A549 (cell line): ENCODE measurements around the gene NPHS1. TPM values are rescaled to one million over a fixed set of nuclear protein-coding genes. Genes with fewer than 3 reads are reported as not detected.

ENCODE experiments used
- ATAC-seq, 2 experiments: fragments of 200-7000 bp in 1 of 2; fragments of >200 bp in 1 of 2; cut with Nextera tagmentation in 1 of 2; cut with Tn5 transposase in 1 of 2; 3 replicates each; pipeline versions ENCODE4 v1.8.0 to v1.9.1; 2018 to 2020; ENCODE audit warnings: mild to moderate bottlenecking in 1 of 2, moderate library complexity in 1 of 2
- CTCF ChIA-PET: fragments of 300-600 bp; sonication (Branson Sonifier 250); formaldehyde crosslinking; extraction: SDS; loops from one replicate; lab custom pipeline; 2021; ENCODE audit warnings: antibody characterized with exemption, inconsistent platforms; lab: Yijun Ruan, JAX
- POLR2A ChIA-PET: fragments of 350-600 bp; formaldehyde crosslinking; extraction: SDS; loops from one replicate; lab custom pipeline; 2021; ENCODE audit warnings: antibody characterized with exemption, inconsistent platforms; lab: Yijun Ruan, JAX
- DNase-seq, 2 experiments: peaks; one replicate each; pipeline versions ENCODE4 v3.0.0 to v3.0.0-alpha.2; 2011 to 2016; ENCODE audit warnings: low read depth in 1 of 2, low spot score in 1 of 2
- FAIRE-seq: peaks from 2 replicates; lab custom pipeline; 2011; peaks lifted over from hg19 to GRCh38; lab: Jason Lieb, UNC
- H3K27ac ChIP-seq, 2 experiments: fragments of >200 bp; sonication (Bioruptor Twin); formaldehyde crosslinking; 3 replicates each; pipeline ENCODE4 v1.5.1; 2016 to 2017
- H3K4me1 ChIP-seq: fragments of >200 bp; sonication (Bioruptor Twin); formaldehyde crosslinking; 3 replicates; pipeline ENCODE4 v1.6.1; 2016
- H3K4me2 ChIP-seq: fragments of >200 bp; sonication (Bioruptor Twin); formaldehyde crosslinking; 3 replicates; pipeline ENCODE4 v1.6.1; 2016
- H3K4me3 ChIP-seq: fragments of >200 bp; sonication (Bioruptor Twin); formaldehyde crosslinking; 3 replicates; pipeline ENCODE4 v1.5.1; 2016
- H3K9me3 ChIP-seq: fragments of >200 bp; sonication (Bioruptor Twin); formaldehyde crosslinking; 3 replicates; pipeline ENCODE4 v1.6.1; 2016
- BCL3 ChIP-seq: fragments of >200 bp; sonication (Bioruptor Twin); formaldehyde crosslinking; IDR thresholded peaks from 3 replicates; pipeline ENCODE4 v1.6.1; 2016
- BHLHE40 ChIP-seq: IDR thresholded peaks from 2 replicates; pipeline ENCODE4 v1.6.1; 2012; ENCODE audit warnings: low read depth, low read length, inconsistent platforms
- CBX8 ChIP-seq: fragments of 200-600 bp; sonication (generic); IDR thresholded peaks from 2 replicates; pipeline ENCODE4 v1.6.1; 2016
- CHD2 ChIP-seq: fragments of 150-350 bp; IDR thresholded peaks from 2 replicates; pipeline ENCODE4 v1.6.1; 2014; ENCODE audit warnings: low read length; ENCODE audit not compliant: partially characterized antibody
- CTCF ChIP-seq: fragments of >200 bp; sonication (Bioruptor Twin); formaldehyde crosslinking; IDR thresholded peaks from 3 replicates; pipeline ENCODE4 v1.5.1; 2016
- EHF ChIP-seq: fragments of 250-450 bp; sonication (Bioruptor Pico); IDR thresholded peaks from 2 replicates; pipeline ENCODE4 v1.5.0; 2020; ENCODE audit warnings: mild to moderate bottlenecking
- EHMT2 ChIP-seq: fragments of 200-600 bp; sonication (generic); IDR thresholded peaks from 2 replicates; pipeline ENCODE4 v1.6.1; 2016; ENCODE audit warnings: antibody characterized with exemption, low read depth, mild to moderate bottlenecking, moderate library complexity
- ELK1 ChIP-seq: fragments of 150-350 bp; IDR thresholded peaks from 2 replicates; pipeline ENCODE4 v1.6.1; 2014; ENCODE audit warnings: low read depth, mild to moderate bottlenecking, low read length
- FOSB ChIP-seq: fragments of 250-450 bp; sonication (Bioruptor Pico); IDR thresholded peaks from 2 replicates; pipeline ENCODE4 v1.5.0; 2020; ENCODE audit warnings: mild to moderate bottlenecking, moderate library complexity
- HES2 ChIP-seq: fragments of >200 bp; sonication (Bioruptor Twin); formaldehyde crosslinking; IDR thresholded peaks from 2 replicates; pipeline ENCODE4 v1.6.1; 2016
- HEYL ChIP-seq: fragments of 250-450 bp; sonication (Bioruptor Pico); IDR thresholded peaks from 2 replicates; pipeline ENCODE4 v1.8.0; 2021; ENCODE audit warnings: mild to moderate bottlenecking, moderate library complexity
- HOXB5 ChIP-seq: fragments of 250-450 bp; sonication (Bioruptor Pico); IDR thresholded peaks from 2 replicates; pipeline ENCODE4 v1.5.0; 2020; ENCODE audit warnings: mild to moderate bottlenecking, moderate library complexity
- NFE2L2 ChIP-seq: fragments of 150-350 bp; conservative IDR thresholded peaks from 2 replicates; pipeline ENCODE4 v1.6.1; 2014; ENCODE audit warnings: low read length
- NR3C1 ChIP-seq: fragments of >200 bp; sonication (Bioruptor Twin); formaldehyde crosslinking; IDR thresholded peaks from 3 replicates; pipeline ENCODE4 v1.6.1; 2017
- POLR2A ChIP-seq: IDR thresholded peaks from 2 replicates; pipeline ENCODE4 v1.6.1; 2012; ENCODE audit warnings: mild to moderate bottlenecking, low read length
- RARB ChIP-seq: fragments of 250-450 bp; sonication (Bioruptor Pico); IDR thresholded peaks from 2 replicates; pipeline ENCODE4 v1.8.0; 2021; ENCODE audit warnings: mild to moderate bottlenecking, moderate library complexity
- REST ChIP-seq: fragments of 200-600 bp; sonication (generic); IDR thresholded peaks from 2 replicates; pipeline ENCODE4 v1.6.1; 2016; ENCODE audit warnings: antibody characterized with exemption, mild to moderate bottlenecking, moderate library complexity
- SREBF2 ChIP-seq: fragments of 450-650 bp; IDR thresholded peaks from 2 replicates; pipeline ENCODE4 v1.6.1; 2014; ENCODE audit warnings: mild to moderate bottlenecking, moderate library complexity
- WGBS: methylation state at CpG from one replicate; pipeline ENCODE4 v1.1.6; 2017; ENCODE audit errors: missing lambda C conversion rate; 5-methylcytosine and 5-hydroxymethylcytosine counted together
- polyA plus RNA-seq, 4 experiments: library from polyadenylated mRNA; depleted of rRNA in 3 of 4; stranded (reverse); fragments of >200 nt; fragmentation: RNase III in 1 of 4; extraction: RNeasy Plus Mini Kit Qiagen cat#74134 plus additional on column Dnase treatment in 1 of 4; gene quantifications; 2 replicates in 3 of 4; 3 replicates in 1 of 4; pipeline ENCODE4 v1.2.3, GENCODE V29; 2011 to 2017

Gene NPHS1
- polyA plus RNA-seq, 2 of the 4 experiments (the other 2 are of a cell fraction) = 0.27 TPM

GRCh38 chr19:35813043-35813890 is 39.0 kb downstream of the NPHS1 start:
- TF ChIP-seq RARB (CRISPR knock-in tag) (no peak), ELK1 (no peak), NR3C1 (no peak), HES2 (no peak), NFE2L2 (no peak), POLR2A (no peak), CTCF (no peak), BHLHE40 (no peak), FOSB (no peak), HEYL (no peak), SREBF2 (no peak), CBX8 (no peak), HOXB5 (CRISPR knock-in tag) (no peak), EHMT2 (no peak), EHF (CRISPR knock-in tag) (no peak), CHD2 (no peak), BCL3 (no peak), REST (no peak)
- Histone ChIP-seq H3K4me3 (no peak overlapping the region), H3K9me3 (no peaks in the 10 kb centered on the region), H3K27ac (peak overlapping the region in 1 of 2 experiments; percentile 36; a peak in 3 of 6 replicates), H3K4me2 (peak overlapping the region; percentile 54), H3K4me1 (peaks cover 15% of the 10 kb centered on the region)
- ChIA-PET CTCF (interaction anchor here (0.6 to 1.7 kb wide), 4 partner anchors 14 to 223 kb away, joined by 3 to 5 read pairs (median 4); no protein-coding TSS in a partner anchor), POLR2A (no interaction called here)
- 40% methylated on average over 11 of the region's 11 CpGs for WGBS
- FAIRE-seq = peak; percentile 46
- peak in 1 of 2 experiments; percentile 13; a peak in 1 of 6 replicates for ATAC-seq
- no peak for DNase-seq
